Suppressor macrophage treated with lipopolysaccharide for 4 hours (primary cell): ENCODE measurements around the gene ADCY9.
"Not testable (repeated sequence)": the region's sequence is repeated elsewhere in the genome, so short reads cannot be mapped to it uniquely, and the experiment has no call there.

Experiments used
- DNase-seq: peaks from one replicate; pipeline ENCODE4 v3.0.0-alpha.2; 2020

The ADCY9 gene

DNA sequence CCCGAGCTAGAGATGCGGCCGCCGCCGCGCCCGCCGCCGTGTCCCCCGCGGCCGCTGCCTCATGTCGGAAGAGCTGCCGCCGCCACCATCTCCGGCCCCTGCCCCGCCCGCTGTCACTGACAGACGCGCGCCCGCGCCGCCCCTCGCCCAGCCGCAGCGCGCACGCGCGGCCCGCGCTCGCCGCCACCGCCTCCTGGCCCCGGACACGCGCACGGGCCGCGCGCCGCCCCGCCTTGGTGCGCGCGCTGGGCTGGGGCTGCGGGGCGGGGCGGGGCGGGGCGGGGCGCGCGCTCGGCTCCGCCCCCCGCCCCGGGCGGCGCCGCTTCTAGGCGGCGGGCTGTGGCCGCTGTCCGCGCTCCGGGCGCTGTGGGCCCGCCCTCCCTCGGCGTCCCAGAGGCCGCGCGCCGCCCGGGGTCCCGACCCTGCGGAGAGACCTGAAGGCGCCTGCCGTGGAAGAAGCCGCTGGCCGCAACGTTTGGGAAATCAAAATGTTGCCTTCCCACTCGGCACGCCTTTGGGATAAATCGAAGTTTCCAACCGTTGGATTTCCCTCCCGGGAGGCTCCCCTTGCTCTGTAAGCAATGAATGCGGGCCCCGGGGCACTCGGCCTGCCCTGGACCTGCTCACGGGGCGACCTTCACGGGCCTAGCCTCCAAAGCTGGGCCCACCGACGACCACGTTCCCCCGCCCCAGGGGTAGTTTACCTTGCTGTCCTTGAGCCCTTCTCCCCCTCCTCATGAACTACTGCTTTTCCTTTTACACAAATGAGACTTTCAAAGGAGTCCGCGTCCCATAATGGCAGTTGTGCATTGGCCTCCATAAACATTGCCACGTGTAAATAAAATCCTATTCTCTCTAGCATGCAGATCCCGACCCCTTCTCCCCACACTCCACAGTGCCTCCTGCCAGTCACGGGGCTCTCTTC, at the start of gene ADCY9:
Gene ADCY9 (minus strand): TSS at position 118 of the 925 bp plus-strand sequence. CDS start 1,000 bp downstream, outside the sequence.
- peak; percentile 89 for DNase-seq

DNA sequence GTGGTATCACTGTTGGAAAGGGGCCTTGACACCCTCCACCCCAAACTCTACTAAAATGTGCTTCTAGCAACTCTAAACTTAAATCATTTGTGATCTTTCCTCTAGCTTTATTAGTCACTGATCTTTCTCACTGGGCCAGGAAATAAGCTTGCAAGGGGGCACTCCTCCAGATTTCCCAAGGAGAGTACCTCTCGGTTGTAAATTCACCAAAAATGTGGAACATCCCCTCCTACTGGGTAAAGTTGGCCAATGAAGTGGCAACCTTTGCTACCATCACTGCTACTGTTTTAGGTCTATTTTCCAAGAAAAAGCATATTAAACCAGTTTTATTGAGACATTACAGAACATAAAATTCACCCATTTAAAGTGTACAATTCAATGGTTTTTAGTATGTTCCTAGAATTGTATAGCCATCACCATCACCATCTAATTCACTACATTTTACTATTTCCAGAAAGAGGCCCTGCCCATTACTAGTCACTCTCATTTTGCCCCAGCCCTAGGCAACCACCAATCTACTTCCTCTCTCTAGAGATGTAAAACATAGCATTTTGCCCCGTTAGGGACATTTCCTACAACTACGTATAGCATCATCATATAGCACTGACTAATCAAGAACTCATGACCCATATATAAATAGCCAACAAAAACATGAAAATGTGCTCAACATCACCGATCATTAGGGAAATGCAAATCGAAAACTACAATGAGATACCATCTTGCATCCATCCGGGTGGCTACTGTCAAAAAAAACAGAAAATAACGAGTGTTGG, 44.6 kb upstream of the ADCY9 start:
- DNase-seq, result peak; percentile 87

DNA sequence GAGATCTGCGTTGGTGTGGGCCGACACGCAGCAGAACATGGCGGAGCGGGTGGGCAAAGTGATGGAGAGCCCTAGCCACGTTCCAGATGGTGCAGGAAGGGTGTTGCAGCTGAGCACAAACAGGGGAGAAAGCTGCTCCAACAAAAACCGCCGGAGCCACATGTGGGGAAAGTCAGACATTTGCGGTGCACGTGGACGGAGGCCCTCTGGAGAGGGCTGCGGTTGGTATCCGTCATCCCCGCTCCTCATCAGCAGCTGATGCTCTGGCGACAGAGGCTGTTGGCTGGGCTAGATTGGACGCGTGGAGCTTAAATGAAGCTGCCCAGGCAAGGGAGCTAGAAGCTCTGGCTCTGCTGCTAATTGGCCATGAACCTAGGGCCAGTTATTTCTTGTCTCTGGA, 43.5 kb upstream of the ADCY9 start:
- DNase-seq, result no peak

DNA sequence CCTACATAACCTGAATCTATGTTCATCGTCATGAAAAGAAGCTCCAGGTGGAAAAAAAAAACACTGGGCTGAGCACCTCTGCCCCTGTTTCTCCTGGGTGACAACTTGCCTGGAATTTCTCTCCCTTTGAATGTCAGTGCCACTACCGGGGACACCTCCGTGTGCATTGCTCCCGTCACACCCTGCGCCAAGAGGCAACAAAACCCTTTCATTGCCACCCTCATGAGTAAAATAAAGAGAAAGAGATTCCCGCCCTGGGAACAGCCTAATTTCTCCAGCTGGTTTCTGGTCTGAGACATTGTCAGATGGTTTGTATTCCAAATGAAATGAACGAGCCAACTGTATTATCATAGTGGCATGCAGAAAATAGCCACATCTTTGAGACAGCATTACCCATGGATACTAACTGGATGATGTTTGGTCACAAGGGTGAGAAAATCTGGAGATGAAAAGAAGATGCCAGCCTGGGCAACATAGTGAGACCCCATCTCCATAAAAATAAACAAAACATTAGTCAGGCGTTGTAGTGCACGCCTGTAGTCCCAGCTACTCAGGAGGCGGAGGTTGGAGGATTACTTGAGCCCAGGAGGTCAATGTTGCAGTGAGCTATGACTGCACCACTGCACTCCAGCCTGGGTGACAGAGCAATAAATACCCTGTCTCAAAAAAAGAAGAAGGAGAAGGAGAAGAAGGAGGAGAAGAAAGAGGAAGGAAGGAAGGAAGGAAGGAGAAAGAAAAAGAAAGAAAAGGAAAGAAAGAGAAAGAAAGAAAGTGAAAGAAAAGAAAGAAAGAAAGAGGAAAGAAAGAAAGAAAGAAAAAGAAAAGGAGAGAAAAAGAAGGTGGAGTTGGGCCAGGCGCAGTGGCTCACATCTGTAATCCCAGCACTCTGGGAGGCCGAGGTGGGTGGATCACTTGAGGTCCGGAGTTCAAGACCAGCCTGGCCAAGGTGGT, 42.2 kb upstream of the ADCY9 start:
- no peak for DNase-seq

DNA sequence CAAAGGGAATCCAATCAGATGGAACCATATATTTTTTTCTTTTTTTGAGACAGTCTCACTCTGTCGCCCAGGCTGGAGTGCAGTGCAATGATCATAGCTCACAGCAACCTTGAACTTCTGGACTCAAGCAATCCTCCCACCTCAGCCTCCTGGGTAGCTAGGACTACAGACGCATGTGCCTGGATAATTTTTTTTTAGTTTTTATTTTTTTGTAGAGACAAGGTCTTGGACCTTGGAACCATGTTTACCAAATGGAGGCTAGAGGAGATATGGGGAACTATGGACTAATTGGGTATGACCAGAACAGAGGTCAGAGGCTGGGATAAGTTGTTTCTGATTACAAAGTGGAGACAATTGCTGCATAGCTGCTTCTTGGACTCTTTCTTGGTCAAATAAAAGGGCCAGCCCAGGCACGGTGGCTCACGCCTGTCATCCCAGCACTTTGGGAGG, 41.2 kb upstream of the ADCY9 start:
- DNase-seq, result no peak

DNA sequence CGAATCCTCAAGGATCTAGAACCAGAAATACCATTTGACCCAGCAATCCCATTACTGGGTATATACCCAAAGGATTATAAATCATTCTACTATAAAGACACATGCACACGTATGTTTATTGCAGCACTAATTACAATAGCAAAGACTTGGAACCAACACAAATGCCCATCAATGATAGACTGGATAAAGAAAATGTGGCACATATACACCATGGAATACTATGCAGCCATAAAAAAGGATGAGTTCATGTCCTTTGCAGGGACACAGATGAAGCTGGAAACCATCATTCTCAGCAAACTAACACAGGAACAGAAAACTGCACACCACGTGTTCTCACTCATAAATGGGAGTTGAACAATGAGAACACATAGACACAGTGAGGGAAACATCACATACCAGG, 40.3 kb upstream of the ADCY9 start:
- not testable (repeated sequence) for DNase-seq

DNA sequence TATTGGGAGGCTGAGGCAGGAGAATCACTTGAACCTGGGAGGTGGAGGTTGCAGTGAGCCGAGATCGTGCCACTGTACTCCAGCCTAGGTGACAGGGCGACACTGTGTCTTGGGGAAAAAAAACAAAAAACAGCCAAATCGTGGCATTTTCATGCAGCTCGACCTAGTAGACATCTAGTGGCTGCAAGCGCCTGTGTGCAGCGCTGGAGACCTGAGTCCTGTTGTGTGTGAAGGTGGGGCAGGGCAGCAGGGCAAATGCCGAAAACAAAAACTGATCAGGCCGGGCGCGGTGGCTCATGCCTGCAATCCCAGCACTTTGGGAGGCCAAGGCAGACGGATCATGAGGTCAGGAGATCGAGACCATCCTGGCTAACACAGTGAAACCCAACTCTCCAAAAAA, 37.1 kb upstream of the ADCY9 start:
- not testable (repeated sequence) for DNase-seq

DNA sequence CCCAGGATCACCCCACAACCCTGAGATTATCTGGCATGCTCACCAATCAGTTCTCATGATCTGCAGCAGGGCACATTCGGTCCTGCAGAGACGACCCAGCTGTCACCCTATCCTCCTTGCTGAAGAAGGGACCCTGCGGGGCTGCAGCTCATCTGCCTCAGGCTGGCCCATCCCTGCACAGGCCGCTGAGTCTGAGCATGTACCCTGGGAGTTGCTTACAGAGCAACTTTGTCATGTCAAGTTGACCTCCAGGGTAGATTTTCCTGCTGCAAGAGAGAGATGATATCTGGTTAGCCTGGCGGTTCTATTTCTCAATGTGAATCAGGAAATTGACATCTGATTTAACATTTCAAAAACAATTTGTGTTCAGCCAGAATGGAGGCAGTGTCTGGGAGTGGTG, 36.0 kb upstream of the ADCY9 start:
- no peak for DNase-seq

DNA sequence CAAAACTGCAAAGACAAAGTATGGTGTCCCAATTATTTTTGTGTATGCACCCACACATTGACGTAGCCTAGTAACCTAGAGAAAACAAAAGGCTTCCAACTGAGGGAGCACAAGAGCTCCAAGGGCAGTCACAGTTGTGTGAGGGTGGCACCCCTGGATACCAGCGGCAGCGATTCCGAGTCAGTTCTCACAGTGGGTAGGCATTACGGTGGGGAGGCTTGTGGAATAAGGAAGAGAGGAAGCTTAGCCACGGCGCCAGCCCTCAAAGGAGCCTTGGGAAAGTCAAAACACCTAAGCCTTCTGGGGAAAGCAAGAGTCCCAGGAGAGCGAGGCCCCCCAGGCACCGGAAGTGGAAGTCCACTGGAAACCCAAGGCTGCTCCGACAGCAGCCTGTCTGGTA, 31.0 kb upstream of the ADCY9 start:
- no peak for DNase-seq

DNA sequence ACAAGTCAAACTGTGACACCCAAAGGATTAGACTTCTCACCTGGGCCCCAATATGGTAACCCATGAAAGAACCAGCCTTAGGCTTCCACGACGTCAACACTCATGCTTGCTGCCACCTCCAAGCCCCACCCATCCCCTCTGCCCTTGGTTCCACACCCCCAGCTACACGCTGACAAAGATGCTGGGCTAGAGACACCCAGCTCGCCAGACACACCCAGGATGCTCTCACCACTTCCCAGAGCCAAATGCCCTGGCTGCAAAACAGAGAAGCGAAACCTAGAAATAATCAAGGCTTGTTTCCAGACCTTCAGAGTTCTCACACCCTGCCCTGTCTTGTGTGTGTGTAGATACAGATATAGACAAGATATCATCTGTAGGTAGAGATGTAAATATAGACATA, 26.0 kb upstream of the ADCY9 start:
- DNase-seq, result peak; percentile 81

DNA sequence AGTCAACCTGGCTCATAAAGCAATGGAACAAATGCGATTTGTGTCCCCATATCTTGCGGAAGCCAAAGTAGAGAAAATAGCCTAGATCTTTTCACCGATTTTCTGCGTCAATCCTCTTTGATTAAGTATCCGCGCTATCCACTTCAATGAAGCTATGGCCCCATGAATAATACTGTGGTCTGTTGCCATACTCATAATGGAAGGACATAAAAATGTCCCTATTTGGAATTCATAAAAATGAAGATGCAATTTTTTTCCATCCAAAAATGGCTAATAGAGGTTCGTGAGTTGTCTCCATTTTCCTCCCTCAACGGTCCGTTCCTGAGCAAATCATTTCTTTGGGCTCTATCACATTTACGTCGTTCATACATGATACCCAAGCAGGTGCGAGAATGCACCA, 25.4 kb upstream of the ADCY9 start:
- no peak for DNase-seq

DNA sequence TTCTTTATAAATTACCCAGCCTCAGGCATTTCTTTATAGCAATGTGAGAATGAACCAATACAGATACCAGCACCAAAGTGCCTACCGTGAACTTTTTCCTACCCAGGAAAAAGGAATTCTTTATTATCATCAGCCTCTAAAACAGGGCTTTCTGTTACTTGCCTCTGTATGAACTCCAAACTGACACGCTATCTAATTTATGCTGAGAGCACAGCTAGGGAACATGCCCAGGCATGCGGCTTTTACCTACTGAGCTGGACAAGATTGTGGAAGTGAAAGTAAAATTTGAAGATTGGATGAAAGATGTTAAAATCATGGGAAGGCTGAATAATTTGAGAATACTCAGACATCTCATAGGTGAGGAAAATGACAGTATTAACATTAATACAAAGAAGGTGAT, 24.4 kb upstream of the ADCY9 start:
- DNase-seq, result no peak

DNA sequence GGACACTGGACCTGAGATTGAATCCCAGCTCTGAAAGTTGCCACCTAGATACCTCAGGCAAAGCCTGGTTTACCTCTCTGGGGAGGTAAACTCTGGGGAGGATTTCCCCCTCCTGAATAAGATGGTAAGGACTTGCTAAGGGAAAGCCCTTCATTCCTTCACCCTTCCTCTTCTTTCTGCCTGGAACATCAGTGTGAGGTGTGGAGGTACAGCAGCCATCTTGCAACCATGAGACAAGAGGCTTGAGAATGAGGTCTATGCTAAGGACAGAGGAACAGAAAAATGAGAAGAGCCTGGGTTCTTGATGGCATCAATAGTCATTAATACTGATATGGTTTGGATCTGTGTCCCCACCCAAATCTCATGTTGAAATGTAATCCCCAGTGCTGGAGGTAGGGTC, 23.7 kb upstream of the ADCY9 start:
- no peak for DNase-seq

DNA sequence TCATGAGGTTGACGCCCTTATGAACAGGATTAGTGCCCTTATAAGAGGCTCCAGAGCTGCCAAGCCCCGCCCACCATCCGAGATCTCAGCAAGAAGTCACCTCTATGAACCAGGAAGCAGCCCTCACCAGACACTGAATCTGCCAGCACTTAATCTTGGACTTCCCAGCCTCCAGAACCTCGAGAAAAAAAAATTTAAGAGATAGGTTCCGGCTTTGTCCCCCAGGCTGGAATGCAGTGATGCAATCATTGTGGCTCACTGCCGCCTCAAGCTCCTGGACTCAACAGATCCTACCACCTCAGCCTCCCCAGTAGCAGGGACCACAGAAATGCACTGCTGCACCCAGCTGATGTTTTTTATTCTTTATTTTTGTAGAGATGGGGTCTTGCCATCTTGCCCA, 22.5 kb upstream of the ADCY9 start:
- no peak for DNase-seq

DNA sequence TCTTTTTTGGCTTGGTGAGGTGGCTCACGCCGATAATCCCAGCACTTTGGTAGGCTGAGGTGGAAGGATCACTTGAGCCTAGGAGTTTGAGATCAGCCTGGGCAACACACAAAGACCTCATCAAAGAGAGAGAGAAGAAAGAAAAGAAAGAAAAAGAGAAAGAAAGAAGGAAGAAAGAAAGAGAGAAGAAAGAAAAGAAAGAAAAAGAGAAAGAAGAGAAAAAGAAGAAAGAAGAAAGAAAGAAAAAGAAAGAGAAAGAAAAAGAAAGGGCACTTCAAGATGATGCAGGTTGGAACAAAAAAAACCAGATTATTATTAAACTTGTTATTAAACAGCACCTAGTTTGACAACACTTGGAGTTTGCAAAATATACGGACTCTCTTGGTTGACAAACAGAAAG, 21.2 kb upstream of the ADCY9 start:
- no peak for DNase-seq

DNA sequence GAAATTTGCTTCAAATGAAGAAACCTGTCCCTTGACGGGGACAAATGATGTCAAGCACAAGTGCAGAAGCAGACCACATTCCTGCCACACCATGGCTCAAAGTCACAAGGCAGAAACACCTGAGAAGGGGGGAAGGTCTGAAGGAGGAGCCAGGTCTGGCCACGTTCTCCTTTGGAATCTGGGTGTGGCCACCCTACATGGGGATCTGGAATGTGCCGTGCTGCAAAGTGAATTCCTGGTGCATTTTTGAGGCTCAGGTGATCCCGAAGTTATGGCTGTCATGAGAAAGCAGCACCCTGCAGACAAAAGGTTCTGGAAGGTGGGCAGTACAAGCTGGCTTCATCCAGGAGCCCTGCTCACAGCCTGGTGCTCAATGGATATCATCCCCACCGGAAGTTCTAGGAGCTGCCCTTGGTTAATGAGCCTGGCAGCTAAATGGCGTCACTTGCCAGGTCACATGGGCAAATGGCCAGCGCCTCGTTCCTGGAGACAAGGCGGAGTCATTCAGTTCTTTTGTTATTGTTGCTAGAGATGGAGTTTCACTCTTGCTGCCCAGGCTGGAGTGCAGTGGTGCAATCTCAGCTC, 20.1 kb upstream of the ADCY9 start:
- DNase-seq, result no peak

DNA sequence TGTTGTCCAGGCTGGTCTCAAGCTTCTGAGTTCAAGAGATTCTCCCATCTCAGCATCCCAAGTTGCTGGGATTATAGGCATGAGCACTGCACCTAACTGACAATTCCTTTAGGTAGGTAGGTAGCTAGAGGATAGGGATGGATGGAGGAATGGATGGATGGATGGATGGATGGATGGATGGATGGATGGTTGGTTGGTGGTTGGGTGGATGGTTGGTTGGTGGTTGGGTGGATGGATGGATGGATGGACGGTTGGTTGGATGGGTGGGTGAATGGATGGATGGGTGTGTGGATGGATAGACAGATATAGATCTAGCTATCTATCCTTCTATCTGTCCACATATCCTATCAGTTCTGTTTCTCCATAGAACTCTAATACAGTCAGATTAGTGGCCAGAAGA, 19.3 kb upstream of the ADCY9 start:
- no peak for DNase-seq

DNA sequence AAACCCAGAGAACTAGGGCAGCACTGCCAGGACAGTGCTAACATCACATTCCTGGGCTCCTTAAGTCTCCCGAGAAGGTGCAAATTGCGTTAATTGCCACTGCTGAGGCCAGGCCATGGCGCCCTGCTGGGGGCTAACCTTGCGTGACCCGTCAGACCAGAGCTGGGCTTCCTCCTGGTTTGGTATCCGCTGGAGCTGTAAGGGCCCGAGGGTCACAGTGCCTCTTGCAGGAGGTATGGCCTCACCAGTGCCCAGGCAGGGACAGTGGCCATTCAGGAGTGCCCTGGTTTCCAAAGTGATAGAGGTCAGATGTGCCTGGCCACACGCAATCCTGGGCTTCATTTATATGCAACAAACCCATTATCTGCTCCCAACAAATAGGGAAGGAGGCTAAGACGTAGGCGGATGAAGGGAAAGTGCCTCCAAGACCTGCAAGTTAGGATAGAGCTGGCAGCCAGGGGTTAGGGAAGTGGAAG, 17.7 kb upstream of the ADCY9 start:
- DNase-seq, result no peak

DNA sequence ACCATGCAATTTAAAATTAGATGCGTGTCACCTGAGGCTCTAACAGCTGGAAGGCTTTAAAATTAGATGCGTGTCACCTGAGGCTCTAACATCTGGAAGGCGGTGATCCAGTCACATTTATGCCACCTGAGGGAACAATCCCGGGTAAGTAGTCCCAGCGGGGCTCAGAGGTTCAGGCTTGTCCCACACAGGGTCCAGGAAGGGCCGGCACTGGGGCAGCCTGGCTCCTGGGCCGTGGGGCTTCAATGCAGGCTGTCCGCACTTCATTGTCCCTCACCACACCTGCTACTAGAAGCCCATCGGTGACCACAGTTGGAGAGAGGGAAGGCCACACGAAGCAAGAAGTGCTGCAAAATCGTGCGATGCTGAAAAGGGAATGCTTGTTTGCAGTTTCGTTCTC, 15.4 kb upstream of the ADCY9 start:
- DNase-seq, result no peak

DNA sequence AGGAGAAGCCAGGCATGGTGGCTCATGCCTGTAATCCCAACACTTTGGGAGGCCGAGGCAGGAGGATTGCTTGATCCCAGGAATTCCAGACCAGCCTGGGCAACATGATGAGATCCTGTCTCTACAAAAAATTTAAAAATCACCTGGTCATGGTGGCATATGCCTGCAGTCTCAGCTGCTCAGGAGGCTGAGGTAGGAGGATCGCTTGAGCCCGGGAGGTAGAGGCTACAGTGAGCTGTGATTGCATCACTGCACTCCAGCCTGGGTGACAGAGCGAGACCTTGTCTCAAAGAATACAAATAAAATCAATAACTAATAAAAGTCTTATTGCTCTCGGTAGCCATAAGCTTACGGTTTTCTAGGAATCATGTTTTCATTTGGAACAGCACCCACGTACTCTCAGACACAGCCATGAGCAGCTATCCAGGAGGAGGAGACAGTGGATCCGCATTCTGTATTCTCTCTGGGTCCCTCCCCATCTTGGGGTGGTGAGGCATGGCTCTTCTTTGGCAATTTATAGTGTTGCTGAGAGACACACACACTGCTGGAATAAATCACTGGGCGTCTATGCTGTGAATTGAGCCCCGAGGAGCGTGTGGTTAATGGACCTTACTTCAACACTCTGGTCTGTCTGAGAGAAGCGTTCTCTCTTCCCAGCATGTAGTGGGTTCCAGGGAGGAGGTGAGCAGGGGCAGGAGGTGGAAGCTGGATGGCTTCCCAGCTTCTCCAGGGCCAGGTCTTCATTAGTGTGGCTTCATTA, 8.5 kb upstream of the ADCY9 start:
- no peak for DNase-seq

DNA sequence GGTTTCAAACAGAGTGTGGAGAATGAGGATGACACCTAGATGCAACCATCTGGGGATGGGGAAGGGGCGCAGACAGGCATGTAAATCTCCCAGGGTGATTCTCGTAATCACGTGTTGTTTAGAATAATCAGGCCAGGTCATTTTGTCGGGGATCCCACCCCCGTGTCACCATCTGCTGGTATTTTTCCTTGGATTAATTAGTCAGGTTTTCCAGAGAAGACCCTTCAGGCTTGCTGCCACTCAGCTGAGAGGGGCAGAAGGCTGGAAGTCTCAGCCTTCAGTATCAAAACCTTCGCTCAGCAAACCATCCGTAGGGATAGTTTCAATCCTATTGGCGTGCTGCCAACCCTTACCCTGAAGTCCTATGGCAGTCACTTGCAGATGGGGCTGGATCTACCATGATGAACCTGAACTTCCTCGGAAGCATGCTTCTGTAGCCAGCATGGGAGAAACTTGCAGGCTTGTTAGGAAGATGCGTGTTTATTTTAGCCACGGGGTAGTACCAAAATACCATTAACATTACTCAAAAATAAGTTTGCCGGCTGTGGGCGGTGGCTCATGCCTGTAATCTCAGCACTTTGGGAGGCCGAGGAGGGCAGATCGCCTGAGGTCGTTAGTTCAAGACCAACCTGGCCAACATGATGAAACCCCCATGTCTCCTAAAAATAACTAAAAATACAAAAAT, 7.5 kb upstream of the ADCY9 start:
- no peak for DNase-seq
